HUDEP-2 (cell line): ENCODE data around the gene MSMB.
"Not testable (repeated sequence)": the region's sequence is repeated elsewhere in the genome, so short reads cannot be mapped to it uniquely, and the experiment has no call there.

Experiments used
- DNase-seq, 76 experiments: peaks; one replicate each; lab custom pipeline; 2025; ENCODE audit not compliant: unreplicated experiment in 76 of 76; lab: John Stamatoyannopoulos, UW

MSMB gene

GRCh38 chr10:46014683-46015405, 31.2 kb downstream of the MSMB start:
- no peak for DNase-seq

GRCh38 chr10:46014206-46014605, 31.9 kb downstream of the MSMB start:
- peak in 3 of 76 experiments; percentile 13 to 22 (median 21) for DNase-seq

DNA sequence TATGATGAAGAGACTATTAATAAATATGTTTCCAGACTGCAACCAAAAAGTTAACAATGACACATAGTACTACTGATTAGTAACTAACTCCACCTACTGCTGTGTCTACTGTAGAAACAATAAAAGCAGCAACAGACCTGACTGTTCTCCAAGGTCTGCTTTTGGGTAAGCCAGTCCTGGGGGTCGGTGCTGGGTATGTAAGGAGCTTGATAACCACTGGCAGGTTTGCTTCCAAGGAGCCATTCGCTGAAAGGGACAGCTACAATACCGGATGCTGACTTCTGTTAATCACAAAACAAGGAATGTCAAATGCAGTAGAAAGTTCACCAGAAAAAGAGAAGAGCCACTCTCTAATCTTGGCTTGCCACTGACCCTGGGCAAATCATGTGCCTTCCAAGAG, 33.3 kb downstream of the MSMB start:
- DNase-seq, result no peak

DNA sequence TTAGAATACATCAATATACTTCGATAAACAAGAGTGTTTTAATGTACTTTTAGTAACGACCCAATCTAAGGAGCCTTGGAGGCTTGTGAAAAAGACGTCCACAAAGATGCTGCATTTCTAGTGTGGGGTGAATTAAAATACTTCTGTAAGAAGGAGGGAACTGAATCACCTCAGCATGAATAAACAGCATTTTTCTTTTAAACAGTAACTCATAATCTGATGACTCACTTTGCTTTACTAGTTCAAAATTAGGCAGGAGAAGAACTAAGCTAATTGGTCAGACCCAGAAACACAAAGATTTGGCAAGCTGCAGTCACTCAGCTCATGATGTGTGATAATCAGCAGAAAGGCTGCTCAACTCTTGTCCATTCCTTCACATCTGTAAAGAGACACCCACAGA, 39.9 kb downstream of the MSMB start:
- peak in 9 of 76 experiments; percentile 10 to 43 (median 21) for DNase-seq

DNA sequence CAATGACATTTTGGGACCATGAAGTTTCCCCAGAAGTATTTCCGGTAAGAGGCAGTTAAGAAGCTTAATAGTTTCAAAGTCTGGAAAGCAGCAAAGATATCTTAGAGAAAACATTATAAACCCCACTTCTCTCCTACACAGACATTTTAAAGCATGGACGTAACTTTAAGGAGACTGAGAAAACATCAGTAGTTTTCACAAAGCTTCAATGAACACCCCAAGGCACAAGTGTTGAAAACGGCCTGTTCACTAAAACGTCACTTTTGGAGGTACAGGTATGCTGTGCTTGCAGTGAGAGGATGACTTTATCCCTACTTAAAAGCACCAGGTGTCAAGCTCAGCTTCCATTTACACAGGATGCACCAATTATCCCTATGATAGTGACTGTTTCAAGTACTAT, 40.7 kb downstream of the MSMB start:
- no peak for DNase-seq

GRCh38 chr10:46004963-46005362, 41.1 kb downstream of the MSMB start:
- DNase-seq, result no peak

- DNase-seq, result peak in 1 of 76 experiments; percentile 17
Measured at GRCh38 chr10:46002916-46003693, 43.0 kb downstream of the MSMB start.

GRCh38 chr10:46002189-46002687, 43.8 kb downstream of the MSMB start:
- not testable (repeated sequence) for DNase-seq

GRCh38 chr10:46001187-46001756, 44.8 kb downstream of the MSMB start:
- DNase-seq, result peak in 73 of 76 experiments; percentile 50 to 98 (median 85)

- peak in 2 of 76 experiments; percentile 20 to 30 for DNase-seq
Measured at GRCh38 chr10:46000538-46000937, 45.5 kb downstream of the MSMB start.

- DNase-seq, result not testable (repeated sequence)
Measured at GRCh38 chr10:45999955-46000354, 46.1 kb downstream of the MSMB start.

GRCh38 chr10:45997994-45998763, 47.9 kb downstream of the MSMB start:
- no peak for DNase-seq

GRCh38 chr10:45997557-45997956, 48.5 kb downstream of the MSMB start:
- no peak for DNase-seq

DNA sequence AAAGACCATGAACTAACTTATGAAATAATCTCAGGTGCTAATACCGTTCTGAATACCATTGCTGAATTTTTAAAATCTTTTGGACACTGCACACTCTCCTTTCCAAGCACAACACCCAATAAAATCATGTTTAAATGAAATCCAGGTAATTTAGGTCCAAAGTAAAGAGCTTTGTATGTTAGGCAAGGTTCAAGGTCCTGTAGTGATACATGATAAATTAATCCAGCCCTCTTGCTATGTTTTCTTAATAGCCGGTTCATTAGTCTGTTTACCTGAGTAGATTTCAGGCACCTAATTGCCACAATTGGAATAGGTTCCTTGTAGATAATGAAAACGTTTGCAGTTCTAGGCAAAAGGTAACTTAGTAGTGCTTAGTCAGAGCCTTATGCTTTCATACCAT, 60.5 kb downstream of the MSMB start:
- not testable (repeated sequence) for DNase-seq

- not testable (repeated sequence) for DNase-seq
Measured at GRCh38 chr10:45984473-45984872, 61.6 kb downstream of the MSMB start.

DNA sequence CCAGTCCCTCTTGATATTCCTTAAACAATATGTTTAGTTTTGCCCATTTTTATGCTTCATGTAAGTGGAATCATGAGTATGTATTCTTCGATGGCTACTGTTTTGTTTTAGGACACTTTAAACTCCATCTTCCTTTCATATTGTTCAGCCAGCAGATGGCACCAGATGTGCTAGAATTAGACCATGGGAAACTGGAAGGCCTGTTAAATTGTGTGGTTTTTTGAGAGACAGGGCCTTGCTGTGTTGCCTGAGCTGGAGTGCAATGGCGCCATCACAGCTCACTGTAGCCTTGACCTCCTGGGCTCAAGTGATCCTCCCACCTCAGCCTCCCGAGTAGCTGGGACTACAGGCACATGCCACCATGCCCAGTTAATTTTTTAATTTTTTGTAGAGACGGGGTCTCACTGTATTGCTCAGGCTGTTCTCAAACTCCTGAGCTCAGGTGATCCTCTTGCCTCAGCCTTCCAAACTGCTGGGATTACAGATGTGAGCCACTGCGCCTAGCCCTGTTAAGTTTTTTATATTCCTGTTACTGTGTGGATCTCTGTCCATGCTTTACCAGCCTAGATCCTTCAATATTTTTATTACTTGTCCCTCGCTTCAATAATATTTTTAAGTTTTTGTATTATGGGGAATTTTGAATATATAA, 62.4 kb downstream of the MSMB start:
- DNase-seq, result peak in 54 of 76 experiments; percentile 5 to 71 (median 36)
